ENCODE measurements around the gene PPP2R2C. TPM values are rescaled to one million over a fixed set of nuclear protein-coding genes. Genes with fewer than 3 reads are reported as not detected.

The PPP2R2C gene
- total RNA-seq, 1 experiment from 2014 or later, result 32.9 TPM

- no peak for ATAC-seq
- H2AFZ ChIP-seq (ENCODE audit: low read depth, low read length, poor library complexity, severe bottlenecking), result no peak overlapping the region
- peaks cover 0 to 11% of the 10 kb centered on the region in 2 experiments; a peak in 1 of 4 replicates for H3K4me1 ChIP-seq (ENCODE audit: control insufficient read depth in 1 of 2, insufficient read depth in 2 of 2, low read length in 2 of 2)
- no peak overlapping the region for H3K4me2 ChIP-seq (ENCODE audit: low read length)
- H3K79me2 ChIP-seq (ENCODE audit: insufficient read depth, low read length), result no peaks in the 10 kb centered on the region
- ChIA-PET CTCF (no interaction called here), POLR2A (no interaction called here), RAD21 (ENCODE audit: low non-redundant PET in 1 of 2, low total read pairs in 2 of 2, uncharacterized antibody in 2 of 2, unreplicated experiment in 2 of 2) (no interaction called here)
- H3K4me3 ChIP-seq (replicated peaks in 1 of 2; ENCODE audit: low read depth in 1 of 2, low read length in 2 of 2), result no peak overlapping the region
- H3K9me3 ChIP-seq (ENCODE audit: control insufficient read depth in 1 of 2, insufficient read depth in 1 of 2, low read depth in 1 of 2, low read length in 2 of 2), result no peaks in the 10 kb centered on the region
- no peaks in the 10 kb centered on the region for H3K36me3 ChIP-seq (ENCODE audit: control insufficient read depth in 1 of 2, insufficient read depth in 2 of 2, low read length in 2 of 2)
- no peaks in the 10 kb centered on the region for H4K20me1 ChIP-seq (ENCODE audit: insufficient read depth)
- no peaks in the 10 kb centered on the region for H3K27me3 ChIP-seq (ENCODE audit: insufficient read depth, low read length)
- H3K9me2 ChIP-seq (ENCODE audit: insufficient read depth), result no peaks in the 10 kb centered on the region
- no peak overlapping the region for H3K27ac ChIP-seq (ENCODE audit: low read depth, low read length)
- BruUV-seq (replicated peaks), result no TSS peak
- intact Hi-C loops (cut with micrococcal nuclease), result no loop called here
- DNase-seq (ENCODE audit: low read depth, low spot score), result no peak
- TF ChIP-seq CEBPB (IDR thresholded peaks at IDR 0.05; ENCODE audit: low read depth) (no peak), CBX3 (IDR thresholded peaks at IDR 0.05; ENCODE audit: low read depth) (no peak), EZH2 (IDR thresholded peaks at IDR 0.05) (no peak), YY1 (IDR thresholded peaks at IDR 0.05; ENCODE audit: extremely low read depth, insufficient replicate concordance, low read depth, low read length) (no peak), RAD21 (IDR thresholded peaks at IDR 0.05; ENCODE audit: low read depth) (no peak), EZH2phosphoT487 (IDR thresholded peaks at IDR 0.05; ENCODE audit: borderline replicate concordance) (no peak), JUND (IDR thresholded peaks at IDR 0.05) (no peak), FOSL1 (IDR thresholded peaks at IDR 0.05; ENCODE audit: low read depth) (no peak), POLR2A (IDR thresholded peaks at IDR 0.05; ENCODE audit: borderline replicate concordance, extremely low read depth, insufficient read depth, insufficient read length) (no peak), SP1 (IDR thresholded peaks at IDR 0.05; ENCODE audit: low read depth) (no peak), SIN3A (IDR thresholded peaks at IDR 0.05; ENCODE audit: low read depth) (no peak), TCF7L2 (IDR thresholded peaks at IDR 0.05; ENCODE audit: borderline replicate concordance, extremely low read depth, insufficient read depth, insufficient read length) (no peak), CTCF (IDR thresholded peaks at IDR 0.05 in 2 of 3, conservative IDR thresholded peaks at IDR 0.05 in 1 of 3; ENCODE audit: borderline replicate concordance in 1 of 3, insufficient read depth in 1 of 3, low read depth in 2 of 3, low read length in 2 of 3) (no peak), ELF1 (IDR thresholded peaks at IDR 0.05; ENCODE audit: borderline replicate concordance, low read depth) (no peak), ZNF274 (IDR thresholded peaks at IDR 0.05; ENCODE audit: low read depth, low read length) (no peak), EGR1 (IDR thresholded peaks at IDR 0.05; ENCODE audit: low read depth) (no peak), ZFX (IDR thresholded peaks at IDR 0.05) (no peak)
- TF ChIP-seq, protein P1, sequence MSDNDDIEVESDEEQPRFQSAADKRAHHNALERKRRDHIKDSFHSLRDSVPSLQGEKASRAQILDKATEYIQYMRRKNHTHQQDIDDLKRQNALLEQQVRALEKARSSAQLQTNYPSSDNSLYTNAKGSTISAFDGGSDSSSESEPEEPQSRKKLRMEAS (IDR thresholded peaks at IDR 0.05), result no peak
- TF ChIP-seq, protein P2, sequence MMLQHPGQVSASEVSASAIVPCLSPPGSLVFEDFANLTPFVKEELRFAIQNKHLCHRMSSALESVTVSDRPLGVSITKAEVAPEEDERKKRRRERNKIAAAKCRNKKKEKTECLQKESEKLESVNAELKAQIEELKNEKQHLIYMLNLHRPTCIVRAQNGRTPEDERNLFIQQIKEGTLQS (IDR thresholded peaks at IDR 0.05), result no peak
- H3K9ac ChIP-seq (ENCODE audit: low read length), result no peak overlapping the region
Measured at GRCh38 chr4:6446538-6447451, 25.6 kb downstream of the PPP2R2C start.

Data from HCT116 (cell line).